GM06990 (cell line): ENCODE results near the gene ART3.

ENCODE experiments used
- DNase-seq: peaks from one replicate; pipeline ENCODE4 v3.0.0-alpha.2; 2011; ENCODE audit not compliant: insufficient read length; ENCODE audit errors: extremely low read depth
- H3K27me3 ChIP-seq: replicated peaks from 2 replicates; pipeline ENCODE4 v1.6.0; 2011; ENCODE audit warnings: low read length; ENCODE audit not compliant: control insufficient read depth, insufficient read depth
- H3K36me3 ChIP-seq: 2 replicates; pipeline ENCODE4 v1.5.1; 2011; ENCODE audit warnings: low read length; ENCODE audit not compliant: control insufficient read depth, insufficient read depth
- H3K4me3 ChIP-seq: replicated peaks from 2 replicates; pipeline ENCODE4 v1.5.1; 2011; ENCODE audit warnings: low read depth, mild to moderate bottlenecking, control low read depth, low read length
- TF ChIP-seq, protein P1 (sequence below): IDR thresholded peaks from 2 replicates; pipeline ENCODE4 v1.5.1; 2011; ENCODE audit warnings: low read length, control low read depth, mild to moderate bottlenecking, inconsistent platforms; ENCODE audit not compliant: insufficient read depth, poor library complexity, severe bottlenecking

Gene ART3

DNA sequence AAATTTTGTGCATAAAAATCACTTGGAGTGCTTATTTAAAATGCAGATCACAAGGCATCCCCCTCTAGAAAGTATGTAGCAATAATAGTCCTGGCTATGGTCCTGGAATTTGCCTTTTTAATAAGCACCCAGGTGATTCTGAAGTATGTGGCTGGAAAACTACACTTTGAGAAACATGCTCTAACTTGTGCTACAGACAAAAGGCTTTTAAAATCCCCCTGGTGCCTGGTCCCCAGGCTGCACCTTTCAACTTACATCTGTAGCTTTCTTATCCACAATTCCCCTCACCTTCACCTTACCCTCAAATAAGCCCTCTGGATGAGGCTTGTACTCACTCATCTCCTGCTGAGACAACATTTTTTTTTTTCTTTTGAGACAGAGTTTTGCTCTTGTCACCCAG is 21.1 kb downstream of the ART3 start:
- Histone ChIP-seq H3K27me3 (no peaks in the 10 kb centered on the region), H3K36me3 (no peaks in the 10 kb centered on the region), H3K4me3 (no peak overlapping the region)
- TF ChIP-seq, protein P1, sequence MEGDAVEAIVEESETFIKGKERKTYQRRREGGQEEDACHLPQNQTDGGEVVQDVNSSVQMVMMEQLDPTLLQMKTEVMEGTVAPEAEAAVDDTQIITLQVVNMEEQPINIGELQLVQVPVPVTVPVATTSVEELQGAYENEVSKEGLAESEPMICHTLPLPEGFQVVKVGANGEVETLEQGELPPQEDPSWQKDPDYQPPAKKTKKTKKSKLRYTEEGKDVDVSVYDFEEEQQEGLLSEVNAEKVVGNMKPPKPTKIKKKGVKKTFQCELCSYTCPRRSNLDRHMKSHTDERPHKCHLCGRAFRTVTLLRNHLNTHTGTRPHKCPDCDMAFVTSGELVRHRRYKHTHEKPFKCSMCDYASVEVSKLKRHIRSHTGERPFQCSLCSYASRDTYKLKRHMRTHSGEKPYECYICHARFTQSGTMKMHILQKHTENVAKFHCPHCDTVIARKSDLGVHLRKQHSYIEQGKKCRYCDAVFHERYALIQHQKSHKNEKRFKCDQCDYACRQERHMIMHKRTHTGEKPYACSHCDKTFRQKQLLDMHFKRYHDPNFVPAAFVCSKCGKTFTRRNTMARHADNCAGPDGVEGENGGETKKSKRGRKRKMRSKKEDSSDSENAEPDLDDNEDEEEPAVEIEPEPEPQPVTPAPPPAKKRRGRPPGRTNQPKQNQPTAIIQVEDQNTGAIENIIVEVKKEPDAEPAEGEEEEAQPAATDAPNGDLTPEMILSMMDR, result no peak
- DNase-seq, result no peak

DNA sequence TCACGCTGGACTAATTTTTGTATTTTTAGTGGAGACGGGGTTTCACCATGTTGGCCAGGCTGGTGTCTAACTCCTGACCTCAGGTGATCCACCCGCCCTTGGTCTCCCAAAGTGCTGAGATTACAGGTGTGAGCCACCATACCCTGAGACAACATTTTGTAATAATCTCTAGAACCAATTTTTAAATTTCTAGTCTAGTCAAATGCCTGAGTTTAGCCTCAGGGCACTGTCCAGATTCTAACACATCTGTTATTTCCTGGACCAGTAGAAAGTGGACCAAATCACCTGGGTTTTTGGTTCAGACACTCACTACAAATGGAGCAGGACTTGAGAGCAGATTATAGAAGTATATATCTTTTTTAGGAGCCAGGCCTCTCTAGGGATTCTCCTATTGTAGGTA is 21.6 kb downstream of the ART3 start:
- TF ChIP-seq, protein P1, result no peak
- Histone ChIP-seq H3K27me3 (no peaks in the 10 kb centered on the region), H3K4me3 (no peak overlapping the region), H3K36me3 (no peaks in the 10 kb centered on the region)
- no peak for DNase-seq

DNA sequence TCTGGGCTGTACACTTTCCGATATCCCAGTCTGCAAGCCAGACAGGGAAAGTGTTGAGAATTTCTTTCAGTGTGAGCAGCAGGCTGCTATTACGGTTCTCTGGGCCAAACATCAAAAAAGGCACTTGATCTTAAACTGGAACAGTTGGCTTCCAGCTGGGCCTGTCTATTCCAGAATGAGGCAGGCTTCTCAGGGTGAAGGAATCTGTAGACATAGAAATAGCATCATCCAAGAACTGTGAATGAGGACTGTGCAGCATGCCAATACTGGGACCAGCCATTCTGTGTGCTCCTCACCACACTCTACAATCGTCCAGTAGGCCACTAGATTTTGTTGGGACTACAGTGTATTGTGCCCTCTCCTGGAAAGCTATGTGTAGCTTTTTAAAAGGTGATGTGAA is 31.1 kb downstream of the ART3 start:
- Histone ChIP-seq H3K27me3 (no peaks in the 10 kb centered on the region), H3K36me3 (no peaks in the 10 kb centered on the region), H3K4me3 (no peak overlapping the region)
- TF ChIP-seq, protein P1, result no peak
- DNase-seq, result no peak

DNA sequence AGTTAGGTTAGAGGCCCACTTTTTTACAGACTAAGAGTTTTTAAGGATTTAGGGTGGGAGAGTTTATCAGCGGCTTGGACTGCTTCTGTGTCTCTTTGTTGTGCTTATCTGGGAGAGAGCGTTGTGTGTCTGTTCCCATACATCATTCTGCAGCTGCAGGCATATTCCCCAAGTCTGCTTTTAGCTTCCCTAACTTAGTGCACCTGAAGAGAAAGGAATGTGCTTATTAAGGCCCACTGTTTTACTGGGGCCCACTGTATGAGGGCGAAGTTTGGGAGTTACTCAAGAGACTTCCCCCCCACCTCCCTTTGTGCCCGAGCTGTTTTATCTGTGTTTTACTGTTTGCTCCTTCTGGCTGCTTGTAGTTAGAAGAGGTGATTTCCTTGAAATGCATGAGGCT is 31.9 kb downstream of the ART3 start:
- no peak for DNase-seq
- H3K4me3 ChIP-seq, result no peak overlapping the region
- TF ChIP-seq, protein P1, result no peak
- H3K27me3 ChIP-seq, result no peaks in the 10 kb centered on the region
- H3K36me3 ChIP-seq, result no peaks in the 10 kb centered on the region

DNA sequence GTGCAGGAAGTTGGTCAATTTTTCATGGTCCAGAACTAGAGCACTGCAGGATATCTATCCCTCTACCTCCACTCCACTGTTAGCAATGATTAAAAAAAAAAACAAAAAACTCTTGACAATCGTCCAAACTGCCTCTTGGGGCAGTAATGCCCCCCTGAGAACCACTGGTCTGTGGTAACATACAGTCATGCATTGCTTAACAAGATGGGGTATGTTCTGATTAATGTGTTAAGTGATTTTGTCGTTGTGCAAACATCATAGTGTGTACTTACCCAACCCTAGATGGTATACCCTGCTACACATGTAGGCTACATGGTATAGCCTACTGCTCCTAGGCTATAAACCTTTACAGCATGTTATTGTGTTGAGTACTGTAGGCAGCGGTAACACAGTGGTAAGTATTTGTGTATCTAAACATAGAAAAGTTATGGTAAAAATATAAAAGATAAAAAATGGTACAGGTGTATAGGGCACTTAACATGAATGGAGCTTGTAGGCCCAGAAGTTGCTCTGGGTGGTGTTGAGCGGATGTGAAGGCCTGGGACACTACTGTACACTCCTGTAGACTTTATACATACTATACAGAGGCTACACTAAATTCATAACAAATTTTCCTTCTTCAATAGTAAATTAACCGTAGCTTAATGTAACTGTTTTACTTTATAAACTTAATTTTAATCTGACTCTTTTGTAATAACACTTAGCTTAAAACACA is 34.1 kb downstream of the ART3 start:
- DNase-seq, result no peak

More for the DNA sequence above, 34.1 kb downstream of the ART3 start:
- Histone ChIP-seq H3K36me3 (no peaks in the 10 kb centered on the region; the same call in 1 of the 2 replicates), H3K4me3 (no peak overlapping the region), H3K27me3 (no peaks in the 10 kb centered on the region)
- TF ChIP-seq, protein P1, result peak; percentile 25
